Measurements from ENCODE around the gene FARP1.

DNA sequence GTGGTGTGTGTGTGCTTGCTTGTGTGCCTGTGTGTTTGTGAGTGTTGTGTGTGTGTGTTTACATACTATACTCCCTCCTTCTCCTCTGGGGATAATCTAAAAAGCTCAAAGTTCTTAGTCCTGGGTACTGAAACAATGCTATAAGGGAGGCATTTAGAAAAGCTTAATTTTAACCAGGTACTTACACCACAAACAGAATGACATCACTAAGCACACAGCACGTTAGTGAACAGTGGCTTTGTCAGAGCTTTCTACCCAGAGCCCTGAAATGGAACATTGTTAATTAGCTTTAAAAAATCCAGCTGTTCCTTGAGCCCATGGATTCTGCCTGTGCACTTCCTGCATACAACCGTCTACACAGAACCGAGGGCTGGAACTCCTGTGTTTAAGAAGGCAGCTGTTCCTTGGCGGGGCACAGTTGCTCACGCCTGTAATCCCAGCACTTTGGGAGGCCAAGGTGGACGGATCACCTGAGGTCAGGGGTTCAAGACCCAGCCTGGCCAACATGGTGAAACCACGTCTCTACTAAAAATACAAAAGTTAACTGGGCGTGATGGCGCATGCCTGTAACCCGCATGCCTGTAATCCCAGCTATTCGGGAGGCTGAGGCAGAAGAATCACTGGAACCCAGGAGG is 103.8 kb downstream of the FARP1 start:
- TF ChIP-seq, protein P1, sequence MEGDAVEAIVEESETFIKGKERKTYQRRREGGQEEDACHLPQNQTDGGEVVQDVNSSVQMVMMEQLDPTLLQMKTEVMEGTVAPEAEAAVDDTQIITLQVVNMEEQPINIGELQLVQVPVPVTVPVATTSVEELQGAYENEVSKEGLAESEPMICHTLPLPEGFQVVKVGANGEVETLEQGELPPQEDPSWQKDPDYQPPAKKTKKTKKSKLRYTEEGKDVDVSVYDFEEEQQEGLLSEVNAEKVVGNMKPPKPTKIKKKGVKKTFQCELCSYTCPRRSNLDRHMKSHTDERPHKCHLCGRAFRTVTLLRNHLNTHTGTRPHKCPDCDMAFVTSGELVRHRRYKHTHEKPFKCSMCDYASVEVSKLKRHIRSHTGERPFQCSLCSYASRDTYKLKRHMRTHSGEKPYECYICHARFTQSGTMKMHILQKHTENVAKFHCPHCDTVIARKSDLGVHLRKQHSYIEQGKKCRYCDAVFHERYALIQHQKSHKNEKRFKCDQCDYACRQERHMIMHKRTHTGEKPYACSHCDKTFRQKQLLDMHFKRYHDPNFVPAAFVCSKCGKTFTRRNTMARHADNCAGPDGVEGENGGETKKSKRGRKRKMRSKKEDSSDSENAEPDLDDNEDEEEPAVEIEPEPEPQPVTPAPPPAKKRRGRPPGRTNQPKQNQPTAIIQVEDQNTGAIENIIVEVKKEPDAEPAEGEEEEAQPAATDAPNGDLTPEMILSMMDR (IDR thresholded peaks at IDR 0.05; ENCODE audit: insufficient read depth, low read length, poor library complexity, severe bottlenecking) = no peak
- no peak for TF ChIP-seq EZH2phosphoT487 (conservative IDR thresholded peaks at IDR 0.05; ENCODE audit: low read length)

Data from SU-DHL-6 (cell line).